Measurements from ENCODE around the gene COL6A5.
"Not testable (repeated sequence)": the region's sequence is repeated elsewhere in the genome, so short reads cannot be mapped to it uniquely, and the experiment has no call there.

The COL6A5 gene

GRCh38 chr3:130345487-130346079 lies at the start of gene COL6A5:
Gene COL6A5 (plus strand): TSS chr3:130345672. CDS start chr3:130373639, 27,967 bp downstream.
- no peak for DNase-seq

DNA sequence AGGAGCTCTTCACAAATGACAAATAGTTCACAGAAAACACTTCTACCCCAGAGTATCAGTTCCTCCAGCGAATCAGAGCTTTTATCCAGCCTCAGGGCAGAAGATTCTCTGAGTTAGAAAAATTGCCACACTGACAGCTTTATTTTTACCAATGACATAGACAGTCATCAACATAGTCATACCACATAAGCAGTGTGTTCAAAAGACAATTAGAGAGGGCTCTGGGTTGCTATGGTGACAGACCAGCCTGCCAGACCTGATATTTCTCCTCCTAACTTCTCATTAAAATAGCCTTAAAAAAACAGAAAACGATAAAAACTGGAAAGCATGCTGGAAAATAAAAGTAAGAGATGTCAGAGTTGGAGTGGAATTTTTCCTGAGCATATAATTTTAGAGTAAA lies 45.9 kb upstream of the COL6A5 start:
- no peak for DNase-seq

DNA sequence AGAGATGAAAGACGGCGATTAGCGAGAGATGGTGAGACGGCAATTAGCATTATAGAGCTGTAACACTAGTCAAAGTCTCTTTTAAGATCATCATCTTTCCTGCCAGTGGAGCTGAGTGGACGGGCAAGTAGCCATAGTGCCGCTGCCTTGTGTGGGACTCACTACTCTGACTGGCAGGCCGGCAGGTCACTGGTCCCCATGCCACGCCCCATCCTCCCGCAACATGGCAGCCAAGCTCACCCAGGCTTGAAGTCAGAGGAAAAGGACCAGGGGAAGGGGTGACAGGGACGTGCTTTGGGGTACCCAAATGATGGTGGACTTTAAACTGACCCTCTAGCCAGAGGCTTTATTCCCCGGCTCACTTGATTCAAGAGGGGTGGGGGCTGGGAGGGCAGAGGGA lies 44.6 kb upstream of the COL6A5 start:
- DNase-seq: no peak

- DNase-seq: no peak
These were observed 35.4 kb upstream of the COL6A5 start for GRCh38 chr3:130310109-130310508.

DNA sequence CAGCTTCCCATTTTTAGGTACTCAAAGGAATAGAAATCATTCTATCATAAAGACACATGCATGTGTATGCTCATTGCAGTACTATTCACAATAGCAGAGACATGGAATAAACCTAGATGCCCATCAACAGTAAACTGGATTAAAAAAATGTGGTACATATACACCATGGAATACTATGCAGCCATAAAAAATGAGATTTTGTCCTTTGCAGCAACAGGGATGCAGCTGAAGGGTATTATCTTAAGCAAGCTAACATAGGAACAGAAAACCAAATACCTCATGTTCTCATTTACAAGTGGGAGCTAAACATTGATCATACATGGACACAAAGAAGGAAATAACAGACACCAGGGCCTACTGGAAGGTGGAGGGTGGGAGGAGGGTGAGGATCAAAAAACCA lies 33.1 kb upstream of the COL6A5 start:
- no peak for DNase-seq

DNA sequence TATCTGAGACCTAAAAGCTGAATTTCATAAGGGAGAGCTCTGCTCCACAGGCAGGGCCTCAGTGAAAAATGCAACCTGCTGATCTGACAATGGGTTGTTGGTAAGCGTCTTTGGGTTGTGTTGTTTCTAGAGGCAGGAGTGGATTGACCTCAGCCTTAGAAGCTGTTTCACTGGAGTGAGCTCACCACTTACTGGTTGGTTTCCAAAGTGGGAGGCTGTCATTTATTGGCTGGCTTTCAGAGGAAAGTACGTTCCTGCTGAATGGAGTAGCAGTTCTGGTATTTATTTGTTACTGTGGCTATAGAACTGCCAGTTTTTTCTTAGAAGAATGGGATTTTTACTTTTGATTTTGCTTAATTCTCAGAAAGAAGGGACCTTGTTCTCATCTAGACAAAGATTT lies 29.3 kb upstream of the COL6A5 start:
- DNase-seq: no peak

GRCh38 chr3:130323503-130323902 lies 22.0 kb upstream of the COL6A5 start:
- DNase-seq: no peak

GRCh38 chr3:130340766-130341165 lies 4.7 kb upstream of the COL6A5 start:
- no peak for DNase-seq

DNA sequence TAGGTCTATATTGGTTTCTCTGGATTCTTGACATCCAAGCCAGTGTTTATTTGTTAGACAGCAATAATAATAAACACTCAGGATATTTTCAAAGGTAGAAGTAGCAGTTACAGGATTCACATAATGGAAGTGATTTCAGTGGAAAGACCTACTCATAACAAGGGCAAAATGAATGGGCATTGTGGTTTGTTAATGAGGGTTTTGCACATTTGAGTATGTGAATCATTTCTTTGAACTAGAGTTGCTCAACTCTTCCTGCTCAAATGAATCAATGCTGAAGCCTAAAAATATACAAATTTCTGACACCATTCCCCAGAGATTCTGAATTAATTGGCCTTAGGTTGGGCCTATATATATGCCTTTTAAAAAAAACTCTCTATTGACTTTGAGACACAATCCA lies 4.1 kb upstream of the COL6A5 start:
- DNase-seq: no peak

GRCh38 chr3:130341882-130342281 lies 3.6 kb upstream of the COL6A5 start:
- DNase-seq: no peak

- DNase-seq: no peak
These were observed 2.4 kb upstream of the COL6A5 start for GRCh38 chr3:130342821-130343661.

DNA sequence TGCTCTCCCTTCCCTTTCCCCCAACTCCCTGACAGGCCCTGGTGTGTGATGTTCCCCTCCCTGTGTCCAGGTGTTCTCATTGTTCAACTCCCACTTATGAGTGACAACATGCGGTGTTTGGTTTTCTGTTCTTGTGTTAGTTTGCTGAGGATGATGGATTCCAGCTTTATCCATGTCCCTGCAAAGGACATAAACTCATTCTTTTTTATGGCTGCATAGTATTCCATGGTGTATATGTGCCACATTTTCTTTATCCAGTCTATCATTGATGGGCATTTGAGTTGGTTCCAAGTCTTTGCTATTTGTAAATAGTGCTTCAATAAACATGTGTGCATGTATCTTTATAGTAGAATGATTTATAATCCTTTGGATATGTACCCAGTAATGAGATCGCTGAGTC lies 2.8 kb downstream of the COL6A5 start:
- not testable (repeated sequence) for DNase-seq

- DNase-seq: no peak
These were observed 9.0 kb downstream of the COL6A5 start for GRCh38 chr3:130354430-130354829.

GRCh38 chr3:130374033-130374432 lies 28.6 kb downstream of the COL6A5 start:
- no peak for DNase-seq

DNA sequence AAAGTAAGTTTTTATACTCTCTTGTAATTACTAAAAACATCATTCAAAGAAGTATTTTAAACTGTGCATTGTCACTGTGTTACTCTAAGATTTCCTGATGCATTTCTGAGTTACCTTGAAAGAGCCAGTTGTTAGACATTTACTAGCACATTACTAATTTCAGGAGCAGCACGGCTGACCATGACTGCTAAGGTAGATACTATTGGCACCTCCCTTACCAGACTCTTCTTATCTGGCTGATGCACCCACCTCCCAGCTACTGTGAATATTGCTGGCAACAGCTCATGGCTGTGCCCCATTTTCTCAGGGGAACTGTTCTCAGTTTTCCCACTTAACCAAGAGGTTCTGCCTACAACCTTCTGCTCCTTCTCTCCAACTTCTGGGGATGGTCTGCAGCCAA lies 29.4 kb downstream of the COL6A5 start:
- no peak for DNase-seq

- DNase-seq: no peak
These were observed 32.6 kb downstream of the COL6A5 start for GRCh38 chr3:130377960-130378676.

DNA sequence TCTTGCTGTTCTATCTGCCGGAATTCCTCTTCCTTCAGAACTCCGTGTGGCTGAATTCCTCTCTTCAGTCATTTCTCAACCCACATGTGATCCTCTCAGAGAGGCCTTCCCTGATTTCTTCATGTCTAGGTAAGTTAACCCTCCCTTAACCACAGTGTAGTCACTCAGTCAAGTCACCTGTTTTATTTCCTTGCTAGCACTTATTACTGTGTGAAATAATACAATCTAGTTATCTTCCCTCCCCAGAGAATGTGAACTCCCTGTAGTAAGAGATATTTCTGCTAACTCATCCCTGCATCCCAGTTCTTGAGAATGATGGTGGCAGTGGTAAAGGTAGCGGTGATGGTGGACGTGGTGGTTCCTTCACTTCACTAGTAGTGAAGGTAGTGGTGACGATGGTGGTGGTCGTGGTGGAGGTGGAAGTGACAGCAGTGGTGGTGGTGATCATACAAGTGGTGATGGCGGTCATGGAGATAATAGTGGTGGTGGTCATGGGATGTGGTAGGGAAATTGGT lies 33.3 kb downstream of the COL6A5 start:
- no peak for DNase-seq

DNA sequence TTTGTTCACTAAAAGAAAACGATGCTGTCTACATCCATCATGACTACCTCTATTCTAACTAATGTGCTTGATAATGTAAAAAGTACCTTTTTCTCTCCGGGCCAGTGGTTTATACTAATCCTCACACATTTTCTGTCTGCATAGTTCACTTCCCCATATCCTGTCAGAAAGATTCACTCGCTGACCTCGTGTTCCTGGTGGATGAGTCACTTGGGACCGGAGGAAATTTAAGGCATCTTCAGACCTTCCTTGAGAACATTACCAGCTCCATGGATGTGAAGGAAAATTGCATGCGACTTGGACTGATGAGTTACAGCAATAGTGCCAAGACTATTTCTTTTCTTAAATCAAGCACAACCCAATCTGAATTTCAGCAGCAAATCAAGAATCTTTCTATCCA lies 33.8 kb downstream of the COL6A5 start:
- DNase-seq: no peak

GRCh38 chr3:130380398-130380797 lies 34.9 kb downstream of the COL6A5 start:
- no peak for DNase-seq

DNA sequence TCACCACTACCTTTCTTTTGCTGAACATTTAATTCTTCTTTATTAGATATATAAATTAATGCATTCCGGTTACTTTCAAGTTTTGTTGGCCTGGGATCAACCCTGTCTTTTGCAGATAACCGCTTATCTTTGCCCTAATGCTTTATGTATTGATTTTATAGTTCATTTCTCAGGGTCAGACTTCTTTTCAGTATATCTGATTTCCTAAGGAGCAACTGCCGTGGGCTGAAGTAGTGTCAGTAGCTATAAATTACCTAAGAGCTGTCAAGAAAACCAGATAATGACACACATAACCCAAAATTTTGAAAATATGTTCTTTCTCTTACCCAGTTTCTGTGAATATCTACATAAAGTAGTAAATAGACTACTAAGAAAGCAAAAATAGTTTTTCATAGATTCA lies 38.0 kb downstream of the COL6A5 start:
- no peak for DNase-seq

DNA sequence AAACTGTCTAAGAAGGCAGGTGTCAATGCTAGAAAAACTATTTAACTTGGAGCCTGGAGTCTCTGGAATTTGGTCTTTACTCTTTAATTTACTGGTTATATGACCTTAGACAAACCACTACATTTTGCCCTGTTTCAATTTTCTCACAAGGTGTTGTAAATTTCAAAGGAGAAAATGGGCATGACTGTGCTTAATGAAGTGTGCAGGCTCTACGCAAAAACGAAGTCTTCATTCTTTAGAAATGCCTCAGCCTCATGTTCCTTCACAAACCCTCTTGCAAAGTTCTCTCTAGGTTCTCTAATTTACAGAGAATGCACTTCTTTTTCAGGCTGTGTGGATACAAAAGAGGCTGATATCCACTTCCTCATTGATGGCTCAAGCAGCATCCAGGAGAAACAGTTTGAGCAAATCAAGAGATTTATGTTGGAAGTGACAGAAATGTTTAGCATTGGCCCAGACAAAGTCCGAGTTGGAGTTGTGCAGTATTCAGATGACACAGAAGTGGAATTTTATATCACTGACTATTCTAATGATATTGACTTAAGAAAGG lies 39.1 kb downstream of the COL6A5 start:
- DNase-seq: no peak

DNA sequence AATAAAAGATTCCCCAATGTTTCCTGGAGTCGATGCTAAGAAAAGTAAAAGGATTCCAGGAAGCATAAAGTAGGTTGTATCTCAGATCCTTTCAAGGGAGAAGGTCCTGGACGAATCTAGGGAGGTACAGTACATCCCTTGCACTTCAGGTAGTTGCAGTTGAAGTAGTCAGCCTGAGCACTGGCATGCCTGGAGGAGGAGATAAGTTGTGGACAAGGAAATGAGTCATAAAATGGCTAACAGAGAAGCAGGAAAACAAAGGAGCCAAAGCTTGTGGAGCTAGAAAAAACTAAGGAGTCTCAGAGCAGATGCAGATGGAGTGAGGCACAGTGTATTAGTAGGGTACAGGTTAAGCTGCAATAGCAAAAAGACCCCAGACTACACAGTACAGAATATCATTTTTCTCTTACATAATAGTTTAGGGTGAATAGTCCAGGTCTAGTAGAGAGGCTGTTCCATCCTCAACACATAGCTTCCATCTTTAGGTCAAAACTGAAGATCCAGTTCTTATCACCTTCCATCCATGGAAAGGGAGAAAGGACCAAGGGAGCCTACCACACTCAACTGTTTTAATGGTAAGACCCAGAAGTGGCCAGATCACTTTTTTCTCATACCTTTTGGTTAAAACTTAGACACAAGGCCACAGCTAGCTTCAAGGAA lies 41.3 kb downstream of the COL6A5 start:
- no peak for DNase-seq
